ENCODE measurements around the gene TBC1D9. TPM values are rescaled to one million over a fixed set of nuclear protein-coding genes. Genes with fewer than 3 reads are reported as not detected.

Gene TBC1D9
- total RNA-seq, 1 donor from 2014 or later: 15.9 TPM

DNA sequence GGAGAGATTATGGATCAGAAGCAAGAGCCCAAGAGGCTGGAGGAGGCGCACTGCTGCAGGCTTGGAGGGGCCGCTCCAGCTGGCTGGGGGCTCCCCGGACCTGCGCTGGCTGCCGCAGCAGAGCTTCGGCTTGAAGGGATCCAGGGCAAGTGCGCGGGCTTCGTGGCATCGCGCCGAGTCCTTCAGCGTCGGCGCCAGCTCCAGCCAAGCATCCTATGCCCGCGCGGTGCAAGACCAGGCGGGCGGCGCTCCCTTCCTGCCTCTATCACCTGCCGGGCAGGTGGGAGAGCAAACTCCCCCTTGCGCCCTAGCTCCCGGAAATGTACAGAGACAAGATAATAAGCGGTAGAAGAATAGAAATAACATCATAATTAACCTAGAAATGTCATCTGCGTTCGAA lies 176.9 kb downstream of the TBC1D9 start:
- TF ChIP-seq, protein P1, sequence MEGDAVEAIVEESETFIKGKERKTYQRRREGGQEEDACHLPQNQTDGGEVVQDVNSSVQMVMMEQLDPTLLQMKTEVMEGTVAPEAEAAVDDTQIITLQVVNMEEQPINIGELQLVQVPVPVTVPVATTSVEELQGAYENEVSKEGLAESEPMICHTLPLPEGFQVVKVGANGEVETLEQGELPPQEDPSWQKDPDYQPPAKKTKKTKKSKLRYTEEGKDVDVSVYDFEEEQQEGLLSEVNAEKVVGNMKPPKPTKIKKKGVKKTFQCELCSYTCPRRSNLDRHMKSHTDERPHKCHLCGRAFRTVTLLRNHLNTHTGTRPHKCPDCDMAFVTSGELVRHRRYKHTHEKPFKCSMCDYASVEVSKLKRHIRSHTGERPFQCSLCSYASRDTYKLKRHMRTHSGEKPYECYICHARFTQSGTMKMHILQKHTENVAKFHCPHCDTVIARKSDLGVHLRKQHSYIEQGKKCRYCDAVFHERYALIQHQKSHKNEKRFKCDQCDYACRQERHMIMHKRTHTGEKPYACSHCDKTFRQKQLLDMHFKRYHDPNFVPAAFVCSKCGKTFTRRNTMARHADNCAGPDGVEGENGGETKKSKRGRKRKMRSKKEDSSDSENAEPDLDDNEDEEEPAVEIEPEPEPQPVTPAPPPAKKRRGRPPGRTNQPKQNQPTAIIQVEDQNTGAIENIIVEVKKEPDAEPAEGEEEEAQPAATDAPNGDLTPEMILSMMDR (conservative IDR thresholded peaks at IDR 0.05): no peak
- H3K4me3 Mint-ChIP-seq: no peak overlapping the region
- H3K27ac Mint-ChIP-seq (ENCODE audit: unreplicated experiment): no peak overlapping the region
- H3K36me3 Mint-ChIP-seq (ENCODE audit: low read depth): no peaks in the 10 kb centered on the region
- peaks cover 4% of the 10 kb centered on the region for H3K4me1 Mint-ChIP-seq
- H3K9me3 Mint-ChIP-seq: no peaks in the 10 kb centered on the region
- DNase-seq (ENCODE audit: low read depth, low spot score): no peak
- peaks cover 10% of the 10 kb centered on the region for H3K27me3 Mint-ChIP-seq (ENCODE audit: low read depth)

DNA sequence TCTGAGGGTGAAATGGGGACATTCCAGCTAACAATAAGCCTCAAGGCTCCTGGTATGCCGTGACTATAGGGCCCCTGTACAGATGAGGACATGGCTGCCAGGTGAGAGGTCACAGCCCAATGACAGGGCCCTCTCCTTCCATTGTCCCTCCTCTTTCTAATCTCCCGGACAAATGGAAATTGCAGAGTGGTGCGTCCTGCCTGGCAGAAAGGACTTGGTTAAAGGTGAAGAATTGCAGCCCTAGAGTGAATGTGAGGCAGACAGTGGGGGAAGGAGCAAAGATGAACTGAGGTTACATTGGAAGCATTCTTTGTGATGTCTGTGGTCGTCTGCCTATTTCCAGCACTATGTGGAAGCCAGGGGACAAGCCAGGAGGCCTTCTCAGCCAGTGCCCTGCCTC lies 180.7 kb downstream of the TBC1D9 start:
- Mint-ChIP-seq H3K9me3 (peaks cover 2% of the 10 kb centered on the region), H3K27ac (ENCODE audit: unreplicated experiment) (no peak overlapping the region), H3K4me1 (no peaks in the 10 kb centered on the region), H3K27me3 (ENCODE audit: low read depth) (peaks cover 29% of the 10 kb centered on the region), H3K4me3 (no peak overlapping the region), H3K36me3 (ENCODE audit: low read depth) (peaks cover 2% of the 10 kb centered on the region)
- TF ChIP-seq, protein P1 (conservative IDR thresholded peaks at IDR 0.05): no peak
- DNase-seq (ENCODE audit: low read depth, low spot score): no peak

DNA sequence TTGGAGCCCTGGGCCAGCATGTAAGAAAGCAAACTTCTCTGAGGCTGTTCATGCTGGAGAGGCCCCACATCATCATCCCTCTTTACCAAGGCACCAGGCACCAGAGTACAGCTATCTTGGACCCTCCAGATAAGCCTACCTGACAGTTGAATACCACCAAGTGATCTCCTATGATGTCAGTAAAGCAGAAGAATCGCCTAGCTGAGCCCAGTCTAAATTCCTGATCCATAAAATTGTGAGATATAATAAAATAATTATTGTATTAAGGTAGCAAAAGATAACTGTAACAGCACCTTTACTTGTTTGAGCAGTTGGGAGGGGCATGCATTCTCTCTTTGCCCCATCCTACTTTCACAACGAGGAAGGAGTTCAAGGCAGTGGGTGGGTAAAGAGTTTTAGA lies 184.6 kb downstream of the TBC1D9 start:
- Mint-ChIP-seq H3K9me3 (peaks cover 3% of the 10 kb centered on the region), H3K4me3 (no peak overlapping the region), H3K4me1 (peaks cover 17% of the 10 kb centered on the region), H3K27ac (ENCODE audit: unreplicated experiment) (no peak overlapping the region), H3K27me3 (ENCODE audit: low read depth) (peaks cover 36% of the 10 kb centered on the region), H3K36me3 (ENCODE audit: low read depth) (peaks cover 3% of the 10 kb centered on the region)
- DNase-seq (ENCODE audit: low read depth, low spot score): no peak
- TF ChIP-seq, protein P1 (conservative IDR thresholded peaks at IDR 0.05): no peak

Other genes with a start within 250 kb of the TBC1D9 start
- 49.1 and 52.3 TPM in 2 replicates for gene ELMOD2, start 232.2 kb downstream of the TBC1D9 start, total RNA-seq
- not detected in 2 replicates for gene UCP1, start 187.4 kb downstream of the TBC1D9 start, total RNA-seq

Data from neural crest cell (in vitro differentiated cells).